MG63 (cell line): Measurements from ENCODE around the gene BAZ2B. TPM values are rescaled to one million over a fixed set of nuclear protein-coding genes. Genes with fewer than 3 reads are reported as not detected.
"Not testable (repeated sequence)": the region's sequence is repeated elsewhere in the genome, so short reads cannot be mapped to it uniquely, and the experiment has no call there.

Experiments
- DNase-seq: peaks from one replicate; pipeline ENCODE4 v3.0.0-alpha.2; 2020
- H3K27me3 ChIP-seq: fragments of 250-450 bp; sonication (Bioruptor Pico); 2 replicates; pipeline ENCODE4 v1.5.1; 2020; ENCODE audit warnings: mild to moderate bottlenecking, moderate library complexity
- H3K36me3 ChIP-seq: fragments of 250-450 bp; sonication (Bioruptor Pico); 2 replicates; pipeline ENCODE4 v1.5.1; 2020; ENCODE audit warnings: mild to moderate bottlenecking, moderate library complexity
- H3K4me3 ChIP-seq: fragments of 250-450 bp; sonication (Bioruptor Pico); 2 replicates; pipeline ENCODE4 v1.5.1; 2020; ENCODE audit warnings: mild to moderate bottlenecking, moderate library complexity
- H3K9me3 ChIP-seq: fragments of 250-450 bp; sonication (Bioruptor Pico); 2 replicates; pipeline ENCODE4 v1.5.1; 2020; ENCODE audit warnings: mild to moderate bottlenecking, moderate library complexity
- total RNA-seq: library from RNA; depleted of rRNA; stranded (reverse); fragments of >200 nt; shearing (Covaris generic); gene quantifications from 2 replicates; pipeline ENCODE4 v1.2.3, GENCODE V29; 2014; ENCODE audit warnings: low replicate concordance

The BAZ2B gene
- total RNA-seq, 1 experiment from 2014 or later, result 2.1 TPM

- DNase-seq, result no peak
- H3K4me3 ChIP-seq, result no peak overlapping the region
- H3K9me3 ChIP-seq, result peaks cover 7% of the 10 kb centered on the region; the same call in 1 of the 2 replicates
- no peaks in the 10 kb centered on the region for H3K27me3 ChIP-seq
- no peaks in the 10 kb centered on the region; the same call in 1 of the 2 replicates for H3K36me3 ChIP-seq
Measured at GRCh38 chr2:159561786-159562185, 54.6 kb downstream of the BAZ2B start.

- H3K4me3 ChIP-seq, result no peak overlapping the region
- H3K36me3 ChIP-seq, result no peaks in the 10 kb centered on the region; the same call in 1 of the 2 replicates
- H3K9me3 ChIP-seq, result peaks cover 7% of the 10 kb centered on the region; the same call in 1 of the 2 replicates
- H3K27me3 ChIP-seq, result no peaks in the 10 kb centered on the region
- DNase-seq, result no peak
Measured at GRCh38 chr2:159561242-159561641, 55.1 kb downstream of the BAZ2B start.

DNA sequence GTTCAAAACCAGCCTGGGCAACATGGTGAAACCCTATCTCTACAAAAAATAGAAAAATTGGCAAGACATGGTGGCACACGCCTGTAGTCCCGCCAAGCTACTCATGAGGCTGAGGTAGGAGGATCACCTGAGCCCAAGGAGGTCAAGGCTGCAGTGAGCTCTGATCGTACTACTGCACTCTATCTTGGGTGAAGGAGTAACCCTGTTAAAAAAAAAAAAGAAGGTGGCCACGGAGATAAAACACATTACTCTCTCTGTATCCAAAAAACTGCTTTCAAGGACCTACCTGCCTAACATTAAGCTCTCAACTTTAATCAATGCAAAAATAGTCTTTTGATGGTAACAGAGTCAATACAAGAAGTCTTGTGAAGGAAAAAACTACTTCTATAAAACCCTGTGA lies 57.3 kb downstream of the BAZ2B start:
- Histone ChIP-seq H3K4me3 (no peak overlapping the region), H3K27me3 (no peaks in the 10 kb centered on the region), H3K36me3 (no peaks in the 10 kb centered on the region; the same call in 1 of the 2 replicates), H3K9me3 (peaks cover 7% of the 10 kb centered on the region; the same call in 1 of the 2 replicates)
- DNase-seq, result no peak

DNA sequence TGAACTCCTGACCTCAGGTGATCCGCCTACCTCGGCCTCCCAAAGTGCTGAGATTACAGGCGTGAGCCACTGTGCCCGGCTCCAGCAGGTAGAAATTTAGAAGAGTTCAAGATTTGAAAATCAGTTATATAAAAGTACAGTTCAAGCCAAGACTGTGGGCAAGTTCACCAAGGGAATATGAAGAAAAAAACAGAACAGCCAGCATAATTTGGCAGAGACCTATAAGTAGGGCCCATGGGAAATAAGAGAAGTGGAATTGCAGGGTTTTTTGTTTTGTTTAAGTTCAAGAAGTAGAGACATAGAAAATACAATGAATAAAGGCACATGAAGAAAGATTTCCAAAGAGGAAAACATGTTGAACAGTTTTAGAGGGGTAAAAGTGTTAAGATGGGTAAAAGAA lies 57.9 kb downstream of the BAZ2B start:
- peaks cover 7% of the 10 kb centered on the region; the same call in 1 of the 2 replicates for H3K9me3 ChIP-seq
- no peaks in the 10 kb centered on the region for H3K27me3 ChIP-seq
- DNase-seq, result no peak
- H3K36me3 ChIP-seq, result no peaks in the 10 kb centered on the region; the same call in 1 of the 2 replicates
- H3K4me3 ChIP-seq, result no peak overlapping the region

DNA sequence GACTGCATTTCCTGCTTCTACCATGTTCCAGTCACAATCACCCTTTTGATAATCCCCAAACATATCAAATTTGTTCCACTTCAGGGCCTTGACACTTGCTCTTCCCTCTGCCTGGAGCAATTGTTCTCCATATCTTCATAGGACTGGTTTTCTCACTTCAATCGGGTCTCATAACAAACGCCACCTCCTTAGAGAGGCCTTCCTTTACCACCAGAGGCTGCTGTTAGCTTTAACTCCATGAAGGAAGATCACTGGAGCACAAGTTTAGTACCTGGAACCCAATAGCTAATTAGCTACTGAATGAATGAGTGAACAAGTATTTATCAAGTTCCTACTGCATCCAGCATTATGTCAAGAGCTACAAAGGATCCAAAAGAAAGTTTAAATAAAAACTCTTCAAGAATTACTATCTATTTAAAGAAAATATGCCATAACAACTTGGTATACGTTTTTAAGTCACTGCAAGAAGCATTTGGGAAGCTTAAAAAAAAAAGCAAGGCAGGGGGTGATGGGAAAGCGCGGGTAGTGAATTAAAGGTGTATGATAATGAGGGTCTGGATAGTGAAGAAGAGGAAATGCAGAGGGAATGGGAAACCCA lies 58.8 kb downstream of the BAZ2B start:
- Histone ChIP-seq H3K36me3 (no peaks in the 10 kb centered on the region; the same call in 1 of the 2 replicates), H3K4me3 (no peak overlapping the region), H3K27me3 (no peaks in the 10 kb centered on the region), H3K9me3 (peaks cover 7% of the 10 kb centered on the region; the same call in 1 of the 2 replicates)
- DNase-seq, result no peak

DNA sequence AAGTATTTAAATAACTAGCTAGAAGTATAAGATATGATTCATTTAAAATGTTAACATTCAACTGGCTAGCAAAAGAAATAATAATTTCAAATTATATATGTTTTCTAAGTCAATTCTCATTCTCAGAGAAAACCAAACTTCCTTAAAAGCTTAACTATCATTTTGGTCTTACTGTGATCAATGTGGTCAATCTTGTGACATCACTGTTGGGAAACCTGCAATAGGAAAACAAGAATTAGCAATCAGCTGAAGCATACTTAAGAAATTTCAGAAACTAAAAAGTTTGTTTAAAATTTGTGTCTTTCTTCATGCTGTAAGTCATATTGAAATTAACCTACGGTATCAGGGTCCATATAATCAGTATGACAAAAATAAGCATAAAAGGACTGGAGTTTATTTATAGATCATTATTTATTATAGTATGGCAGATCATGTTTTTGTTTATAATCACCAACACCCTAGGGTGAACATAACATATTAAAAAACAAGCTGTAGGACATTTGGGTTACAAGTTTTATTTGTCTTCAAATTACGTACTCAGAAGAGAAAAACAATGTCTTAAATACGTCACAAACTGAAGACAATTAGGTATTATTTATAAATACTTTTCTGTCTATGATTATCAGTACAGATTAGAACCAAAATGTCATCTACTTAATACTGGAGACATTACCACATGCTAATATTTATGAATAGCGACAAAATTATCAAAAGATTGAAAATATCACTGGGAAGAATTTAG lies 60.5 kb downstream of the BAZ2B start:
- no peaks in the 10 kb centered on the region for H3K36me3 ChIP-seq

GRCh38 chr2:159553727-159554126 lies 62.6 kb downstream of the BAZ2B start:
- no peak for DNase-seq
- Histone ChIP-seq H3K4me3 (no peak overlapping the region), H3K27me3 (no peaks in the 10 kb centered on the region), H3K9me3 (no peaks in the 10 kb centered on the region), H3K36me3 (no peaks in the 10 kb centered on the region)

More for the DNA sequence above, 60.5 kb downstream of the BAZ2B start:
- no peaks in the 10 kb centered on the region for H3K27me3 ChIP-seq
- no peak overlapping the region for H3K4me3 ChIP-seq
- no peak for DNase-seq
- H3K9me3 ChIP-seq, result no peaks in the 10 kb centered on the region

DNA sequence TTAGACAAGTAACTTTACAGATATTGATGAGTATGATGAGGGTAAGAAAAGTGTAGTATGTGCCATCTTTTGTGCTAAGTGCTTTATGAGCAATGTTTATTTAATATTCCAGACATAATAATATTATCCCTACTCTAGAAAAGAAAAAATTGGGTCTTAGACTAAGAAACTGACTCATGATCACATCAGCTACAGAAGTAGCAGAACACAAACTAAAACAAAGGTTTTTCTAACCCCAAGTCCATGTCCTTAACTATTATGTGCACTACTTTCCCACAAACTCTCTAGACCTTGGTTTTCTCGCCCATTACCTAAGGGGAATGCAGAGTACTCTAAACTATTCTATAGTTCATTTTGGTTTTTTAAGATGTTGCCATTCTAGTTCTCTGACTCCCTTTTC lies 64.5 kb downstream of the BAZ2B start:
- no peak for DNase-seq
- no peaks in the 10 kb centered on the region for H3K36me3 ChIP-seq

DNA sequence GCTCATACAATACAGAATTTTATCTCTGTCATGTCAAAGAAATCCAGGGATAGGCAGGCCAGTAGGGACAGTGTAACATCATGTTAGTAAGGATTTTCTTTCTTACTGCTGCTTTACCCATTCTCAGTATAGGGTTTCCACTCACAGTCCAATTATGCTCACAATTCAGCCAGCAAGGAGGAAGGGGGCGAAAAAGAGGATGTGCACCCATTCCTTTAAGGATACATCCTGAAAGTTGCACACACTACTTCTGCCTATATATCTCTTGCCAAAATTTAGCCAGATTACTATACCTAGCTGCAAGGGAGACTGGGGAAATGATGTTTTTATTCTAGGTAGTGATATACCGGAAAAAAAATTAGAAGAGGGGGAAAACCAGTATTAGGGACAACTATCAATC lies 66.1 kb downstream of the BAZ2B start:
- Histone ChIP-seq H3K9me3 (no peaks in the 10 kb centered on the region), H3K36me3 (no peaks in the 10 kb centered on the region), H3K27me3 (no peaks in the 10 kb centered on the region), H3K4me3 (no peak overlapping the region)
- no peak for DNase-seq

More for the DNA sequence above, 64.5 kb downstream of the BAZ2B start:
- H3K4me3 ChIP-seq, result no peak overlapping the region
- no peaks in the 10 kb centered on the region for H3K27me3 ChIP-seq
- no peaks in the 10 kb centered on the region for H3K9me3 ChIP-seq

DNA sequence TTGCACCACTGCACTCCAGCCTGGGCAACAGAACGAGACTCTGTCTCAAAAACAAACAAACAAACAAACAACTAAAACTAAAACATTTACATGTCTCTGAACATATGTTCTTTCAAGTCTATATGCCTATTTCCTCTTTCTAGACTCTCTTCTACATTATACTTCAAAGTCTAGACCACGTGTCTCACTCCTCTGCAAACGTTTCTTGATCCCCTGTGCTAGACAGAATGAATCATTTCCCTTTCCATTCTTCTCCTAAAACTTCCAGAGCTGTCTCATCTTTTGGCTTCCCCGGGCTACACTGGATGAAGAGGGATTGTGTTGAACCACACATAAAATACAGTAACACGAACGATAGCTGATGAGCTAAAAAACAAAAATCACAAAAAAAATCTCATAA lies 67.1 kb downstream of the BAZ2B start:
- no peak for DNase-seq

DNA sequence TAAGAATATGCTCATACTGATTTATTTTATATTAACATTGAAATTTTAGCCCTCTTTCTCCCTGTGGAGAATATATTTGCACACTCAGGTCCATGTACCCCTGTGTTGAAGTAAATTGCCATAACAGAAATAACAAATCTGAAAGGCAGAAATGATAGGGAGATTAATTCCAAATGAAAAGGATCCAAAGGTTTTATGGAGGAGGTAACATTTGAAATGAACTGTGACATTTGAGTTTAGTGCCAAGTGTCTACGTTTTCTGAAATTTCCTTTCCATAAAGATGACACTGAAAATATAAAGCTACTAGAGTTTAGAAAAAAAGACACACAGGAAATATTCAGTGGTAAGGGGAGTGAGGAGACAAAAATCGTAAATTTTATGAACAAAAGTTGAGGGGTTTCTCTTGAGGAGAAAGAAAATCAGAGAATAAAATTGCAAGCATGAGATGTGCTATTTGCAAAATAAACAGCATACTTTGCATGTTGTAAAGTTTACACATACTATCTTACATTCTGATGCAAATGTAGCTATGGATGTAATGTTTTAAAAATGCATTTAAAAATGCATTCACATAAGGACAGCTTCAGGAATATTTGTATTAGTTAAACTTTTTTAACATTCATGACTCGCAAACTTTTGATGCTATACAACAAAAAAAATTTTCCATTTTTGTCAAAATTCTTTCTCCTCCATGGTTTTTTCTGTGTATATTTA lies 69.5 kb downstream of the BAZ2B start:
- no peak for DNase-seq
- no peak overlapping the region for H3K4me3 ChIP-seq
- no peaks in the 10 kb centered on the region for H3K36me3 ChIP-seq
- peaks cover 4% of the 10 kb centered on the region; the same call in 1 of the 2 replicates for H3K9me3 ChIP-seq
- H3K27me3 ChIP-seq, result no peaks in the 10 kb centered on the region

More for the DNA sequence above, 67.1 kb downstream of the BAZ2B start:
- Histone ChIP-seq H3K27me3 (no peaks in the 10 kb centered on the region), H3K36me3 (no peaks in the 10 kb centered on the region), H3K4me3 (no peak overlapping the region), H3K9me3 (no peaks in the 10 kb centered on the region)

DNA sequence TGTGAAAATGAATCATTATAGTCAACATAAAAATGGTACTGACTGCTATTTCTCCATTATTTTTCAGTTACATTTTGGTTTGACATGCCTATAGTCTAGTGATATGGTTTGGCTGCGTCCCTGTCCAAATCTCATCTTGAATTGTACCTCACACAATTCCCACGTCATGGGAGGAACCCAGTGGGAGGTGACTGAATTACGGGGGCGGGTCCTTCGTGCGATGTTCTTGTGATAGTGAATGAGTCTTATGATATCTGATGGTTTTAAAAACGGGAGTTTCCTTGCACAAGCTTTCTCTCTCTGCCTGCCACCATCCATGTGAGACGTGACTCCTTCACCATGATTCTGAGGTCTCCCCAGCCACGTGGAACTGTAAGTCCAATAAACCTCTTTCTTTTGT lies 70.3 kb downstream of the BAZ2B start:
- no peak for DNase-seq
- no peaks in the 10 kb centered on the region for H3K36me3 ChIP-seq
- H3K9me3 ChIP-seq, result peaks cover 9% of the 10 kb centered on the region; the same call in 1 of the 2 replicates
- no peaks in the 10 kb centered on the region for H3K27me3 ChIP-seq
- H3K4me3 ChIP-seq, result no peak overlapping the region

DNA sequence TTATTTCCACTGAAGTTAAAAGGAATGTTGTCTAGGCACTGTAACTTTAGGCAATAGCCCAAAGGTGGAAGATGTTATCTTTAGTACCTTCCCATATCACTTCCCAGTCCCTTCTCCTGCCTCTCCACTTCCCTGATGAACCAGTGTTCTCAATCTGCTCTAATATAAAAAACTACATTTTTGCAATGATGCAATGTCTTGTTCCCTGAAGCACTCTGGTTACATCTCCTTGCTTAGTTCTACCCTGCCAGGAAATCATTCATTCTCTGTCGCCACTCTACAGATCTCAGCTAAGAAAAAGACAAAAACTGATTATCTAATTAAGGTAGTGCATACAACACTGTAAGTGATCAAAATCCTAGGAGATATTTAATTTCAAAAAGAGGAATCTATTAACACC lies 71.3 kb downstream of the BAZ2B start:
- Histone ChIP-seq H3K36me3 (no peaks in the 10 kb centered on the region), H3K9me3 (peaks cover 9% of the 10 kb centered on the region; the same call in 1 of the 2 replicates), H3K27me3 (no peaks in the 10 kb centered on the region), H3K4me3 (no peak overlapping the region)
- DNase-seq, result no peak

DNA sequence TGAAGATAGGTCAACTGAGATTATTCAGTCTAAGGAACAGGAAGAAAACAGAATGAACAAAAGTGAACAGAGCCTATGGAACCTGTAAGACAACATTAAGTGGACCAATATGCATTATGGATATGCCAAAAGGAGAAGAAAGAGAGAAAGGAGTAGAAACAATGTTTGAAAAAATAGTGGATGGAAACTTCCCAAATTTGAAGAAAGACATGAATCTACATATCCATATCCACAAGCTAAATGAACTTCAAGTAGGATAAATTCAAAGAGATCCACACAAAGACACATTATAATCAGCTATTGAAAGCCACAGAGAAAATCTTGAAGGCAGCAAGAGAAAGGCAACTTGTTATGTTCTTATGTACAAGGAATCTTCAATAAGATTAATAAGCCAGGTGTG lies 74.2 kb downstream of the BAZ2B start:
- DNase-seq, result no peak
- no peaks in the 10 kb centered on the region for H3K36me3 ChIP-seq
- no peaks in the 10 kb centered on the region for H3K27me3 ChIP-seq
- no peak overlapping the region for H3K4me3 ChIP-seq
- peaks cover 9% of the 10 kb centered on the region; the same call in 1 of the 2 replicates for H3K9me3 ChIP-seq

DNA sequence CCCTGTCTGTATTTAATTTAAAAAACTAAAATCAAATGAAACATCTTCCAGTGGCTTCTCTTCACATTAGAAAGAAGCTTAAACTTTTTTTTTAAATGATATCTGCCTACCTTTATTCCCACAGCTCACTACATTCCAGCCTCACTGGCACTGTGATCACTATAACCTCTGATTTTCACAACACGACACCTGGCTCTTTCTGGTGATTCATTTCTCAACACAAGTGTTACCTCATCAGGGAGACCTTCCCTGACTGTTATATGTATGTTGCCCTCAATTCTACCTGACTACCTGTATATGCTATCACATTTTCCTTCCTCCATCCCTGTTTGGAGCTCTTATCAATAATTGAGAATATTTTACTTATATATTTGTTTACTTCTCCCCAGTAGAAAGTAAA lies 76.6 kb downstream of the BAZ2B start:
- peaks cover 9% of the 10 kb centered on the region; the same call in 1 of the 2 replicates for H3K9me3 ChIP-seq
- no peak for DNase-seq
- H3K4me3 ChIP-seq, result no peak overlapping the region
- H3K27me3 ChIP-seq, result no peaks in the 10 kb centered on the region
- H3K36me3 ChIP-seq, result no peaks in the 10 kb centered on the region

DNA sequence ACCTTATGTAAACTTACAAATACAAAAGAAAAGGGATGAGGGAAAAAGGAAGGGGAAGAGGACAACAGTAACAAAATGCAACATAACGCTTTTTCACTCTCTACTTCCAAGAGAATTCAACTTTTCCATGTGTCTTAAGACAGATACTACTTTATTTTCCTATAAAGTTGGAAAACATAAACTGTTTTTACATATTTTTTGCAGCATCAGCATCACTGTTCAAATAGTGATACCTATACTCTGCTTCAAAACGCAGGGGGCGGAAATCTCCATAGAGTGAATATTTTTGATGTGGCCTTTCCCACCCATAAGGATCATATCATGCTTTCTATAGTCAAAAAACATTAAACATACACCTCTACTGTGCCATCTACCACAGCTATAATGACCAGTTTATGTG lies 77.5 kb downstream of the BAZ2B start:
- H3K4me3 ChIP-seq, result no peak overlapping the region
- H3K27me3 ChIP-seq, result no peaks in the 10 kb centered on the region
- DNase-seq, result no peak
- peaks cover 9% of the 10 kb centered on the region; the same call in 1 of the 2 replicates for H3K9me3 ChIP-seq
- H3K36me3 ChIP-seq, result no peaks in the 10 kb centered on the region

DNA sequence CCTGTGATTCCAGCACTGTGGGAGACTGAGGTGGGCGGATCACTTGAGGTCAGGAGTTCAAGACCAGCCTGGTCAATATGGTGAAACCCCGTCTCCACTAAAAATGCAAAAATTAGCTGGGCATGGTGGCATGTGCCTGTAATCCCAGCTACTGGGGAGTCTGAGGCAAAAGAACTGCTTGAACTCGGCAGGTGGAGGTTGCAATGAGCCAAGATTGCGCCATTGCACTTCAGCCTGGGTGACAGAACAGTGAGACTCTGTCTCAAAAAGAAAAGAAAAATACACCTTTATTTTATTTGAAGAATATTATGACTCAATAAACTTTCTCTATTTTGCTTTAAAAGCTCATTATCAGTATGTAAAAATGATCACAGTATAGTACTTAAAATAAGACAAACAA lies 81.1 kb downstream of the BAZ2B start:
- DNase-seq, H3K27me3 ChIP-seq, H3K36me3 ChIP-seq, H3K4me3 ChIP-seq, H3K9me3 ChIP-seq: not testable (repeated sequence)
